ENCODE measurements around the gene ARFIP2. TPM values are rescaled to one million over a fixed set of nuclear protein-coding genes. Genes with fewer than 3 reads are reported as not detected.
"Not testable (repeated sequence)": the region's sequence is repeated elsewhere in the genome, so short reads cannot be mapped to it uniquely, and the experiment has no call there.

The ARFIP2 gene
- total RNA-seq, 2 donors from 2014 or later = 52.1 to 62.8 TPM

- no peak overlapping the region for H3K4me3 ChIP-seq
- no peak overlapping the region for H3K27ac ChIP-seq
- TF ChIP-seq CTCF (IDR thresholded peaks at IDR 0.05) = no peak
- DNase-seq (ENCODE audit: low spot score) = no peak
- H3K36me3 ChIP-seq = no peaks in the 10 kb centered on the region
- no peaks in the 10 kb centered on the region for H3K9me3 ChIP-seq
- no peak for ATAC-seq (ENCODE audit: insufficient number of reproducible peaks, low FRiP score, low read depth)
- no peaks in the 10 kb centered on the region for H3K27me3 ChIP-seq (replicated peaks; ENCODE audit: insufficient read depth)
- H3K4me1 ChIP-seq (ENCODE audit: control insufficient read depth in 1 of 2, low read depth in 2 of 2) = no peaks in the 10 kb centered on the region
Measured at GRCh38 chr11:6523253-6523652, 42.1 kb upstream of the ARFIP2 start.

GRCh38 chr11:6521946-6522345 is 40.8 kb upstream of the ARFIP2 start:
- not testable (repeated sequence) for DNase-seq (ENCODE audit: low spot score); ATAC-seq (ENCODE audit: insufficient number of reproducible peaks, low FRiP score, low read depth); H3K9me3 ChIP-seq; H3K27me3 ChIP-seq (replicated peaks; ENCODE audit: insufficient read depth); H3K36me3 ChIP-seq; H3K4me3 ChIP-seq; H3K4me1 ChIP-seq (ENCODE audit: control insufficient read depth in 1 of 2, low read depth in 2 of 2); H3K27ac ChIP-seq

GRCh38 chr11:6520265-6520664 is 39.1 kb upstream of the ARFIP2 start:
- ATAC-seq (ENCODE audit: insufficient number of reproducible peaks, low FRiP score, low read depth) = no peak
- no peak overlapping the region for H3K4me3 ChIP-seq
- H3K9me3 ChIP-seq = no peaks in the 10 kb centered on the region
- DNase-seq (ENCODE audit: low spot score) = no peak
- TF ChIP-seq CTCF (IDR thresholded peaks at IDR 0.05) = no peak
- no peaks in the 10 kb centered on the region for H3K27me3 ChIP-seq (replicated peaks; ENCODE audit: insufficient read depth)
- H3K4me1 ChIP-seq (ENCODE audit: control insufficient read depth in 1 of 2, low read depth in 2 of 2) = peaks cover 0 to 8% of the 10 kb centered on the region in 2 donors
- H3K27ac ChIP-seq = no peak overlapping the region
- H3K36me3 ChIP-seq = no peaks in the 10 kb centered on the region

- Histone ChIP-seq H3K27ac (peak overlapping the region in 1 of 2 donors; percentile 69), H3K4me3 (no peak overlapping the region), H3K9me3 (no peaks in the 10 kb centered on the region), H3K27me3 (replicated peaks; ENCODE audit: insufficient read depth) (no peaks in the 10 kb centered on the region), H3K36me3 (peaks cover 6% of the 10 kb centered on the region), H3K4me1 (ENCODE audit: control insufficient read depth in 1 of 2, low read depth in 2 of 2) (peaks cover 4 to 16% of the 10 kb centered on the region in 2 donors)
- ATAC-seq (ENCODE audit: insufficient number of reproducible peaks, low FRiP score, low read depth) = no peak
- no peak for TF ChIP-seq CTCF (IDR thresholded peaks at IDR 0.05)
- DNase-seq (ENCODE audit: low spot score) = no peak
Measured at GRCh38 chr11:6516865-6517264, 35.7 kb upstream of the ARFIP2 start.

GRCh38 chr11:6505577-6506240 is 24.6 kb upstream of the ARFIP2 start:
- H3K36me3 ChIP-seq = peaks cover 10% of the 10 kb centered on the region
- no peak for ATAC-seq (ENCODE audit: insufficient number of reproducible peaks, low FRiP score, low read depth)
- H3K27ac ChIP-seq = no peak overlapping the region
- H3K27me3 ChIP-seq (replicated peaks; ENCODE audit: insufficient read depth) = no peaks in the 10 kb centered on the region
- TF ChIP-seq CTCF (IDR thresholded peaks at IDR 0.05) = peak; percentile 64
- no peak overlapping the region for H3K4me3 ChIP-seq
- no peak for DNase-seq (ENCODE audit: low spot score)
- no peaks in the 10 kb centered on the region for H3K9me3 ChIP-seq
- no peaks in the 10 kb centered on the region for H3K4me1 ChIP-seq (ENCODE audit: control insufficient read depth in 1 of 2, low read depth in 2 of 2)

GRCh38 chr11:6504166-6504565 is 23.0 kb upstream of the ARFIP2 start:
- Histone ChIP-seq H3K27ac (no peak overlapping the region), H3K4me3 (no peak overlapping the region), H3K9me3 (no peaks in the 10 kb centered on the region), H3K27me3 (replicated peaks; ENCODE audit: insufficient read depth) (no peaks in the 10 kb centered on the region), H3K4me1 (ENCODE audit: control insufficient read depth in 1 of 2, low read depth in 2 of 2) (peaks cover 0 to 14% of the 10 kb centered on the region in 2 donors), H3K36me3 (peaks cover 10% of the 10 kb centered on the region)
- no peak for TF ChIP-seq CTCF (IDR thresholded peaks at IDR 0.05)
- ATAC-seq (ENCODE audit: insufficient number of reproducible peaks, low FRiP score, low read depth) = no peak
- DNase-seq (ENCODE audit: low spot score) = no peak
